Measurements from ENCODE around the gene FOXP2.
"Not testable (repeated sequence)": the region's sequence is repeated elsewhere in the genome, so short reads cannot be mapped to it uniquely, and the experiment has no call there.

FOXP2 gene

GRCh38 chr7:114414156-114415063 lies at the start of gene FOXP2:
Gene FOXP2 (plus strand): TSS chr7:114414815. CDS start chr7:114426512, 11,697 bp downstream.
- FAIRE-seq (peak; percentile 18), DNase-seq (ENCODE audit: low spot score) (peak; percentile 16)

DNA sequence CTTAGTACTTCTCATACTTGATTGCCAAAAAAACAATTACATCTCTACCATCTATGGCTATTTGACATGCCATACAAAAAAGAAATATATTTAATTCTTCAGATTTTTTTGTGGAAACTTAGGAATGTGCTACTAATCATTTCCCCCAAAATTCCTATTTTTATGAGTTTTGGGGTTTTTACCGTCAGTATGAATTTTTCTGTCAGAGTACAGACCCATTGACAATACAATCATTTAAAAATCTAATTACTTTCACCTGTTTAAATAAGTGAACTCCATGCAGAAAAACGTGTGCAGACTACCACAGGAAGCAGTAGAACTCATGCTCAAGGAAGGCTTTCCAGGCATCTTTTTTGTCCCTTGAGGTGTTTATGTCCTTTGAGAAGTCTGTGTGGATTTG lies 48.8 kb upstream of the FOXP2 start:
- FAIRE-seq (no peak), DNase-seq (ENCODE audit: low spot score) (no peak)

- no peak for DNase-seq (ENCODE audit: low spot score)
- no peak for FAIRE-seq
Measured at GRCh38 chr7:114368492-114368891, 46.1 kb upstream of the FOXP2 start.

DNA sequence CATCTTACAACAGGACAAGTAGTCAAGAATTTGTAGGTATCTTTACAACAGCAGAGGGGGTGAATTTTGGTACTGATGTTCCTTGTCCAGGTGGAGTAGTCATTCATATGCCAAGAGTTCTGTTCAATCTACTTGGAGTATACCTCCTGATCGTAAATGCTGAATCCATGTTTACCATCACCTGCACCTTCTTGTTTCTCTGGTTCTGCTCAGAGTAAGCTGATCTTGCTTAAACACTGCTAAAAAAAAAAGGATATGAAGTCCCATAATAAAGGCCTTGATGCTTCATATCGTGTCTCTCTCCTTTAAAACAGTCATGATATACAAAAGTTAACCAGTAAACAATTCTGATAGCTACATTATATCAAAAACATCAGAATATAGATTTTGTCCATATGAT lies 45.3 kb upstream of the FOXP2 start:
- DNase-seq (ENCODE audit: low spot score): no peak

DNA sequence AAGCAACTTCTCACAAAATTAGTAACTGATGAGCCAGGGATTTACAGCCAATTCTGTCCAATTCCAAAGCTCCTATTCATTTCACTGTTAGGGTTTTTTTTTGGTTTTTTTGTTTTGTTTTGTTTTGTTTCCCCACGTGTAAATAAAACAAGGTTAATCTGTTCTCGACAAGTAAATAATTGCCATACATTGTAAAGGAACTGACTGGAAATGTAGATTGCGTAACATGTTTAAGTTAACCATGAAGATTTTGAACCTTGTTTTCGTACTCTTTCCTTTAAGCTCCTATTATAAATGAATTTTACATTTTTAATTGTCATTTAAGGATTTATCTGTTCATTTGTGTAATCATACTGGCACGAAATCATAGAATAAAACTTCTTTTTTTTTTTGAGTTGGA lies 42.0 kb upstream of the FOXP2 start:
- no peak for DNase-seq (ENCODE audit: low spot score)
- no peak for FAIRE-seq

More for the DNA sequence above, 45.3 kb upstream of the FOXP2 start:
- FAIRE-seq: no peak

GRCh38 chr7:114375907-114376306 lies 38.7 kb upstream of the FOXP2 start:
- peak; percentile 23 for FAIRE-seq
- peak; percentile 37 for DNase-seq (ENCODE audit: low spot score)

- FAIRE-seq; DNase-seq (ENCODE audit: low spot score): not testable (repeated sequence)
Measured at GRCh38 chr7:114383946-114384345, 30.7 kb upstream of the FOXP2 start.

- FAIRE-seq; DNase-seq (ENCODE audit: low spot score): not testable (repeated sequence)
Measured at GRCh38 chr7:114384346-114384745, 30.3 kb upstream of the FOXP2 start.

GRCh38 chr7:114388021-114388420 lies 26.6 kb upstream of the FOXP2 start:
- FAIRE-seq (no peak), DNase-seq (ENCODE audit: low spot score) (no peak)

GRCh38 chr7:114392686-114393085 lies 21.9 kb upstream of the FOXP2 start:
- FAIRE-seq (peak; percentile 74), DNase-seq (ENCODE audit: low spot score) (peak; percentile 95)

DNA sequence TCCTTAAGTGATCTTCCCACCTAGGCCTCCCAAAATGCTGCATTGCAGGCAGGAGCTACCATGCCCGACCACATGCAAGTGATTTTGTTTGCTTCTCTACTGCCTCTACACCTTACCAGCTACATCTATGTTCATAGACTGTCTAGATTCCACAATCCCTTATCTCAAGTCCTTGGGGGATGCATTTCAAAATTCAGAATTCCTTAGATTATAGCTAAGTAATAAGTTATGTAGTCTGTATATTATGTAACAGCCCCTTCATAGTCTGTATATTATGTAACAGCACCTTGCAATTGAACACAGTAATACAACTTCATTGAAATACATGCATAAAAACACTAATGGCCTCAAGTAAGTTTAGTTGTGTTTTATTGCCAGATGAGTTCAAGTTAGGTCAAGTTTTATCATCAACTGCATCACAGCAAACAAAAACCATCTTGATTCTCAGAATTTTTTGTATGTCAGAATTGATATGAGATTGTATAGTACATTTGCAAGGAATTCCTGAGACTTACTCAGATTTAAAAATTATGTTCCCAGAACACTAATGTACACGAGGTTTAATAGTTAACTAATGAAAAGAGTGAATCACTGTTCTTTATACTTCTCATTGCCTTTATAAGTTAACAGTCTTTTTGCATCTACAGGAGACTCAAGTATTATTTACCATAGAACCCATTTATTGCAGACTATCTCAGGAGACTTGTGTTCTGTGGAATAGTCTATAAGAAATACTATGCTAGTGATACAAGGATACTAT lies 11.6 kb upstream of the FOXP2 start:
- DNase-seq (ENCODE audit: low spot score) (peak; percentile 42), FAIRE-seq (peak; percentile 97)

DNA sequence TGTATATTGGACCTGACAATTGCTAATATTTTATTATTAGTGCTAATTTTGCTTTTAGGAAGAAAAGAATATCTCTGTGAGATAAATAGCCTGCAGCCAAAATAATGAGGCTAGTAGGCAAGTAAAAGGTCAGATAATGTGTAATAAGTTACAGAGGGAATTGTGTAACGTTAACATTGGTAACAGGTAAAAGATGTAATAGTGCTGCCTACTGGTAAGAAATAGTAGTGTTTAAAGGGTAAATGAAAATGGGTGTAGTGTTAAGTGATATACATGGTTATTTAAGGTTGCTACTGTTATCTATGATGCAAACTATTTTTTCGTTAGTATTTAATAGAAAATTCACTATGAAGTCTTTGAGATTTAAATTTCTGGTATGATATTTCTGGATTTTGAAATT lies 9.2 kb upstream of the FOXP2 start:
- peak; percentile 76 for DNase-seq (ENCODE audit: low spot score)

DNA sequence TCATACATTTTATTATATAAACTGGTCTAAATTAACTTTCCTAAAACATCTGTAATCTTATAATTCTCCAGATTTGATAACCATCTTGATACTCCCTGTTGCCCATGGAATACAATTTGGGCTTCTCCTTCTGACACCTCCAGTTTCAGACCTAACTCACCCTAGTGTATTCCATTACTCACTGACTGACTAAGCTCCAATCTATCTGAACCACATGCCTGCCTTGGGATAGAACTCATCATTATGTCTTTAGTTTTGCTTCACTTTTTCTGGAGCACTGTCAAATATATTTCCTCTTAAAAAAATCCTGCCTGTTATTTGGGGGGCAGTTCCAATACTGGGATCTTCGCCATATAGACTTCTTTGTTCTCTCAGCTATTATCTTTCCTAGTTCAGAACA lies 4.9 kb upstream of the FOXP2 start:
- FAIRE-seq (peak; percentile 80), DNase-seq (ENCODE audit: low spot score) (peak; percentile 50)

More for the DNA sequence above, 9.2 kb upstream of the FOXP2 start:
- FAIRE-seq: peak; percentile 91

- no peak for FAIRE-seq
Measured at GRCh38 chr7:114412548-114412947, 2.1 kb upstream of the FOXP2 start.

GRCh38 chr7:114413761-114414155 lies 857 bp upstream of the FOXP2 start:
- no peak for DNase-seq (ENCODE audit: low spot score)
- no peak for FAIRE-seq

More at GRCh38 chr7:114412548-114412947, 2.1 kb upstream of the FOXP2 start:
- DNase-seq (ENCODE audit: low spot score): no peak

DNA sequence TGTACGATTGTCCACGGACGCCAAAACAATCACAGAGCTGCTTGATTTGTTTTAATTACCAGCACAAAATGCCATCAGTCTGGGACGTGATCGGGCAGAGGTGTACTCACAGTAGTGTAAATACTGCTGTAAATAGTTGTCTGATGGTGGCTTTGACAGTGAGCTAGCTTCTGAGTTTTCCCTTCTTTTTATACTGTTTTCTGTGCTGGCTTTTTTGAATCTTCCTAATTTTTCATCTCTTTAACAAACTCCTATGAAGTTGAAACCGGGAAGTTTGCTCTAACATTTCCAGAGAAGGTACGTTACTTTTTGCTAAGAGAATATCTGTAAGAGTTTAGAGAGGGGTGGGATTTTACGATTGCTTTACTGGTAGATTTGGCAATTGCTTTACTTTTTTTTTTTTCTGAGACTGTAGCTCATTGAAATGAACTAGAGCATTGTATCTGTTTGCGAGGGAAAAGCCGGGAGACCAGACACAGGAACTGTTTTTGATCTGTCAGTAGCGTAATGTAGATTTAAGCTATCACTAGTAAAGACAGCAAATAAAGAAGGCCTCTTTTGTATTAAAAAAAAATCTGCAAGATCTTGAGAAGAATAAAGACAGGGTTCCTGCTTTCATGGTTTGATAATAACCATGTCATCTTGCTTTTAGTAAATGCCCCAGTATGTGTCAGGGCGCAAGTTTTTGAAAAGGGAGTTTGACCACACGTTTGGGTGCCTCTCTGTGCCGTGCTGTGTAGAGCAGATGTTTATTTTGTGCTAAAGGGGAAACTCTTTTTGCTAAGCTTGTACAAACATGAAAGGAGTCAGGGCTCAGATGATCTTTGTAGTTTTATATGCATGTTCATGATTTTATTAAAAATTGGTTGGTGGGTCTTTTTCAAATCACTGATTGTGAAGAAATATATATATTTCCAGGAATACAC lies 712 bp downstream of the FOXP2 start:
- DNase-seq (ENCODE audit: low spot score): no peak
- peak; percentile 15 for FAIRE-seq

DNA sequence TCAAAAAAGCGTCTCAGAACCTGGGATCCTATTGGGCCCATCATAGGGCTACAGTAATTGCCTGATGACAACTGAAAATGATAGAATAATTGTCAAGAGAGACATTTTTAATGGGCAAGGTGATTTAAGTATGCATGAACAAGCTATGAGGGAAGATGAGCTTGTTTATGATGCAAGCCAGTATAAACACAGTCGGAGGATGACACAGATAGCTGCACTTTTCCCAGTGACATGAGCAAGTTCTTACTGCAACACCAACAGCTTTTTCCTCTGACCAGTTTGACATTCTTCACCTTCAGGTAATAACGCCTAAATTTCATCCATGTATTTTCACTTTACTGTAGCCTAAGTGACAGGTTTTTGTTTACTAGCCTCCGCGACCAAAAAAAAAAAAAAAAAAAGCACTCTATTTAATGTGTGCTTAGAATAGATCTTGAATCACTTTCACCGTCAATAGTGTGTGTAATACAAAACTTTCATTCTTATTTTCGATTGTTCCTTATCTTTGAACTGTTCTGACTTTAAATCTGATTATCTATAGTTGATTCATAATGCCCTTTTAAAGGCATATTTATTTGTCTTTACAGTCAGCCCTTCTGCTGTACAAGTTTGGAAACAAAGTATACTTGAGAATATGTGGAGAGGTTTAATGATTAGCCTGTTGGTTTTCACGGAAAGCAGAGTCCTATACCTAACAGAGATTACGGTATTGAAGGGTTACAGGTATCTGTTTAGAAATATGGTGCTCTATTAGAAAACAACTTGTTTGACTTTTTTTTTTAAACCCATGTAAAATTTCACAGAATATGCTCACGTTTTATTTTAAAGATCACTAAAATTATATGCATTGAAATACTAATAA lies 1.7 kb downstream of the FOXP2 start:
- FAIRE-seq: peak; percentile 88
- peak; percentile 26 for DNase-seq (ENCODE audit: low spot score)

DNA sequence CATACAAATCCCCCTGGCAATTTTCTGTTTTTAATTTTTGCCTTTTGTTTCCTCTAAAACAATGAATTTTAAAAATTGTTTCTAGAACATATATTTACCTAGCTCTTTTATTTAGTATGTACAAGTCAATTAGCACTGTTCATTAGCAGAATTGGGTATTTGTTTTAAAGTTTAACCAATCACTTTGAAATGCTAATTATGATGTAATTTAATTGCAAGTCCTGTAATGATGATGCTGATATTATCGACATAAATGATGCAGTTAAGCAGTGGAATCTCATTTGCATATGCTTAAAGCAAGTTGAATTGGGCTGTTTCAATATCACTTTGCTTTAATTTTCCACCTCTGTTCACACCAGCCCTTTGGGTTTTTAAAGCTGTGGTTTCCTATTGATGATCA lies 2.7 kb downstream of the FOXP2 start:
- FAIRE-seq: peak; percentile 33
- DNase-seq (ENCODE audit: low spot score): no peak

DNA sequence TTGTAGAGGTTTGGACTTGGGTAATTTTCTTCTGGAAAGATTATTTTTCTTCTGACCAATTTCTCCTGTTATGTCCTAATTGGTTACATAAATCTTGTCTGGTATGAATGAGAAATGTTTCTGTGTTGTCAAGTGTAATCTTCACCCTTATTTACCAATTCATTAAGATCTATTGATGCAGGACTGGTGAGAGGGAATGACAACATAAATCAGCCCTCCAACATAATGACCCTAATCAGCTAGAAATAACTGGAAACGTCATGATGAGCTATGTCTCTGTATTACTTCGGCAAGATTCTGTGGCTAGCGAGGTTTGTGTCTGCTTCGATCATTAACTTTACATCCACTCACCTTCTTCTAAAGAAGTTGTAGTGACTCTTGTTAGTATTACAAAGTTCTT lies 3.5 kb downstream of the FOXP2 start:
- FAIRE-seq (peak; percentile 78), DNase-seq (ENCODE audit: low spot score) (no peak)
